ENCODE data around the gene THSD7A. TPM values are rescaled to one million over a fixed set of nuclear protein-coding genes. Genes with fewer than 3 reads are reported as not detected.

Gene THSD7A
- total and polyA plus RNA-seq, 9 of the 15 experiments (the other 6 are each of a cell fraction or from before 2014, with no cell fraction given) = 0.01 to 0.02 TPM; not detected in 7

DNA sequence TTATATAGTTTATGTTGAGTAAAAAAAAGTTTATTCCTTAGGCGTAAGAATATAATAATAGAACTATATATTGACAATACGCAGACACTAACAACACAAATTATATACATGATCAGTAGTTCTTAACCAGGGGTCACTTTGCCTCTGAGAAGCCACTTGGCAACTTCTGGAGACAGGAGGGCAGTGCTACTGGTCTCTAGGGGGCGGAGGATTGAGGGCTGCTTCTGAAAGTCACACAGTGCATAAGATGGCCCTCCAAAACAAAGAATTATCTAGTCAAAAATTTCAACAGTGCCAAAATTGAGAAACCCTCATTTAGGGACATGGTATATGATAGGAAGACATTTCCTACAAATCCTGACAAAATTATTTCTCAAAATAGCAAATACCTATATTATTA, 77.1 kb downstream of the THSD7A start (continued):
- TF ChIP-seq, protein P1, sequence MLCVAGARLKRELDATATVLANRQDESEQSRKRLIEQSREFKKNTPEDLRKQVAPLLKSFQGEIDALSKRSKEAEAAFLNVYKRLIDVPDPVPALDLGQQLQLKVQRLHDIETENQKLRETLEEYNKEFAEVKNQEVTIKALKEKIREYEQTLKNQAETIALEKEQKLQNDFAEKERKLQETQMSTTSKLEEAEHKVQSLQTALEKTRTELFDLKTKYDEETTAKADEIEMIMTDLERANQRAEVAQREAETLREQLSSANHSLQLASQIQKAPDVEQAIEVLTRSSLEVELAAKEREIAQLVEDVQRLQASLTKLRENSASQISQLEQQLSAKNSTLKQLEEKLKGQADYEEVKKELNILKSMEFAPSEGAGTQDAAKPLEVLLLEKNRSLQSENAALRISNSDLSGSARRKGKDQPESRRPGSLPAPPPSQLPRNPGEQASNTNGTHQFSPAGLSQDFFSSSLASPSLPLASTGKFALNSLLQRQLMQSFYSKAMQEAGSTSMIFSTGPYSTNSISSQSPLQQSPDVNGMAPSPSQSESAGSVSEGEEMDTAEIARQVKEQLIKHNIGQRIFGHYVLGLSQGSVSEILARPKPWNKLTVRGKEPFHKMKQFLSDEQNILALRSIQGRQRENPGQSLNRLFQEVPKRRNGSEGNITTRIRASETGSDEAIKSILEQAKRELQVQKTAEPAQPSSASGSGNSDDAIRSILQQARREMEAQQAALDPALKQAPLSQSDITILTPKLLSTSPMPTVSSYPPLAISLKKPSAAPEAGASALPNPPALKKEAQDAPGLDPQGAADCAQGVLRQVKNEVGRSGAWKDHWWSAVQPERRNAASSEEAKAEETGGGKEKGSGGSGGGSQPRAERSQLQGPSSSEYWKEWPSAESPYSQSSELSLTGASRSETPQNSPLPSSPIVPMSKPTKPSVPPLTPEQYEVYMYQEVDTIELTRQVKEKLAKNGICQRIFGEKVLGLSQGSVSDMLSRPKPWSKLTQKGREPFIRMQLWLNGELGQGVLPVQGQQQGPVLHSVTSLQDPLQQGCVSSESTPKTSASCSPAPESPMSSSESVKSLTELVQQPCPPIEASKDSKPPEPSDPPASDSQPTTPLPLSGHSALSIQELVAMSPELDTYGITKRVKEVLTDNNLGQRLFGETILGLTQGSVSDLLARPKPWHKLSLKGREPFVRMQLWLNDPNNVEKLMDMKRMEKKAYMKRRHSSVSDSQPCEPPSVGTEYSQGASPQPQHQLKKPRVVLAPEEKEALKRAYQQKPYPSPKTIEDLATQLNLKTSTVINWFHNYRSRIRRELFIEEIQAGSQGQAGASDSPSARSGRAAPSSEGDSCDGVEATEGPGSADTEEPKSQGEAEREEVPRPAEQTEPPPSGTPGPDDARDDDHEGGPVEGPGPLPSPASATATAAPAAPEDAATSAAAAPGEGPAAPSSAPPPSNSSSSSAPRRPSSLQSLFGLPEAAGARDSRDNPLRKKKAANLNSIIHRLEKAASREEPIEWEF (CRISPR knock-in tag; IDR thresholded peaks at IDR 0.05) = no peak
- TF ChIP-seq ZNF232 (CRISPR knock-in tag; IDR thresholded peaks at IDR 0.05) = no peak

DNA sequence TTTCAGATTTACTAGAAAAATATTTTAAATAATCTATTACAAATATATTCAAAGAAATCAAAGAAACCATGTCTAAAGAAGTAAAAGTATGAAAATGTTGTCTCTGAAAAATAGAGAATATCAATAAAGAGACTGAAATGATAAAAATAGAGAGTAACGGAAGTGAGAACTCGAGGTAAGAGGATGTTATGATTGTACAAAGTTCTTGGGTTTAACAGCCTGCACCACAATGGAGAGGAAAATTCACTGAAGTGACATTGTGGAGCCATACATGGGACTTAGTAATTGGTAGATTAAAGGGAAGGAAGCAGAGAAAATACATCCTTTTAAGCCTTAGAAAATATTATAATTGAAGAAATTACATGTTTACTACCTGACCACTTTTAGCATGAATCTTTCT, 77.9 kb downstream of the THSD7A start:
- ATAC-seq (no peak), FAIRE-seq (no peak), DNase-seq (ENCODE audit: extremely low read depth in 1 of 4, low spot score in 3 of 4) (no peak)
- ChIA-PET CTCF (ENCODE audit: low intra/inter-chr PET ratio) (no interaction called here), POLR2A (no interaction called here)
- Histone ChIP-seq H3K4me3 (no peak overlapping the region), H3K27me3 (ENCODE audit: control insufficient read depth in 2 of 2, insufficient read depth in 2 of 2, low read length in 2 of 2) (no peaks in the 10 kb centered on the region), H3K4me1 (replicated peaks in 1 of 2; ENCODE audit: control insufficient read depth in 2 of 2, insufficient read depth in 2 of 2, low read length in 2 of 2) (no peaks in the 10 kb centered on the region), H3K79me2 (ENCODE audit: control insufficient read depth, insufficient read depth, low read length) (no peaks in the 10 kb centered on the region), H3K9ac (ENCODE audit: insufficient read depth in 1 of 2, low read depth in 2 of 2, low read length in 2 of 2) (no peak overlapping the region), H3K9me1 (ENCODE audit: control insufficient read depth, insufficient read depth, low read length) (no peaks in the 10 kb centered on the region), H3K9me3 (replicated peaks; ENCODE audit: control insufficient read depth, insufficient read depth, low read depth, low read length) (no peaks in the 10 kb centered on the region), H2AFZ (ENCODE audit: low read depth, low read length) (no peak overlapping the region), H3K36me3 (ENCODE audit: control insufficient read depth, insufficient read depth, low read length) (no peaks in the 10 kb centered on the region), H4K20me1 (replicated peaks; ENCODE audit: control insufficient read depth, insufficient read depth, low read length) (no peaks in the 10 kb centered on the region), H3K4me2 (ENCODE audit: insufficient read depth, low read length) (no peak overlapping the region), H3K27ac (ENCODE audit: extremely low read depth, low read depth, low read length) (no peak overlapping the region)
- in situ Hi-C loops (cut with MboI) (no loop called here), intact Hi-C loops (cut with micrococcal nuclease) (no loop called here)
- BruUV-seq (replicated peaks) = no TSS peak
- 0% methylated on average over 2 of the region's 2 CpGs for WGBS (ENCODE audit: insufficient coverage, low coverage, missing lambda C conversion rate)
- TF ChIP-seq DIDO1 (tag; IDR thresholded peaks at IDR 0.05; ENCODE audit: low read depth) = no peak
- no peak for TF ChIP-seq POLR3A (IDR thresholded peaks at IDR 0.05; ENCODE audit: borderline replicate concordance, extremely low read depth, insufficient read depth, insufficient read length)
- TF ChIP-seq, protein P2, sequence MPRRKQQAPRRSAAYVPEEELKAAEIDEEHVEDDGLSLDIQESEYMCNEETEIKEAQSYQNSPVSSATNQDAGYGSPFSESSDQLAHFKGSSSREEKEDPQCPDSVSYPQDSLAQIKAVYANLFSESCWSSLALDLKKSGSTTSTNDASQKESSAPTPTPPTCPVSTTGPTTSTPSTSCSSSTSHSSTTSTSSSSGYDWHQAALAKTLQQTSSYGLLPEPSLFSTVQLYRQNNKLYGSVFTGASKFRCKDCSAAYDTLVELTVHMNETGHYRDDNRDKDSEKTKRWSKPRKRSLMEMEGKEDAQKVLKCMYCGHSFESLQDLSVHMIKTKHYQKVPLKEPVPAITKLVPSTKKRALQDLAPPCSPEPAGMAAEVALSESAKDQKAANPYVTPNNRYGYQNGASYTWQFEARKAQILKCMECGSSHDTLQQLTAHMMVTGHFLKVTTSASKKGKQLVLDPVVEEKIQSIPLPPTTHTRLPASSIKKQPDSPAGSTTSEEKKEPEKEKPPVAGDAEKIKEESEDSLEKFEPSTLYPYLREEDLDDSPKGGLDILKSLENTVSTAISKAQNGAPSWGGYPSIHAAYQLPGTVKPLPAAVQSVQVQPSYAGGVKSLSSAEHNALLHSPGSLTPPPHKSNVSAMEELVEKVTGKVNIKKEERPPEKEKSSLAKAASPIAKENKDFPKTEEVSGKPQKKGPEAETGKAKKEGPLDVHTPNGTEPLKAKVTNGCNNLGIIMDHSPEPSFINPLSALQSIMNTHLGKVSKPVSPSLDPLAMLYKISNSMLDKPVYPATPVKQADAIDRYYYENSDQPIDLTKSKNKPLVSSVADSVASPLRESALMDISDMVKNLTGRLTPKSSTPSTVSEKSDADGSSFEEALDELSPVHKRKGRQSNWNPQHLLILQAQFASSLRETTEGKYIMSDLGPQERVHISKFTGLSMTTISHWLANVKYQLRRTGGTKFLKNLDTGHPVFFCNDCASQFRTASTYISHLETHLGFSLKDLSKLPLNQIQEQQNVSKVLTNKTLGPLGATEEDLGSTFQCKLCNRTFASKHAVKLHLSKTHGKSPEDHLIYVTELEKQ (CRISPR knock-in tag; IDR thresholded peaks at IDR 0.05) = no peak
- TF ChIP-seq, protein P1 (CRISPR knock-in tag; IDR thresholded peaks at IDR 0.05) = no peak
- TF ChIP-seq SREBF1 (IDR thresholded peaks at IDR 0.05; ENCODE audit: borderline replicate concordance, low read depth, low read length) = no peak
